H1 (cell line): ENCODE measurements around the gene UVSSA. TPM values are rescaled to one million over a fixed set of nuclear protein-coding genes. Genes with fewer than 3 reads are reported as not detected.
"Not testable (repeated sequence)": the region's sequence is repeated elsewhere in the genome, so short reads cannot be mapped to it uniquely, and the experiment has no call there.

Experiments
- CTCF ChIA-PET: fragments of 300-600 bp; sonication (Branson Sonifier 250); formaldehyde crosslinking; loops from one replicate; lab custom pipeline; 2021; ENCODE audit not compliant: partially characterized antibody; lab: Charles Lee
- POLR2A ChIA-PET: fragments of 300-600 bp; sonication (Branson Sonifier 250); formaldehyde crosslinking; loops from one replicate; lab custom pipeline; 2021; ENCODE audit warnings: inconsistent platforms; ENCODE audit not compliant: partially characterized antibody; lab: Charles Lee
- DNase-seq, 2 experiments: peaks; one replicate each; pipeline versions ENCODE4 v3.0.0 to v3.0.0-alpha.2; 2010 to 2022; ENCODE audit warnings: low spot score in 2 of 2, low read depth in 1 of 2, mixed read lengths in 1 of 2
- FAIRE-seq: peaks from 2 replicates; lab custom pipeline; 2011; peaks lifted over from hg19 to GRCh38; lab: Jason Lieb, UNC
- H2AFZ ChIP-seq: 2 replicates; pipeline ENCODE4 v1.8.1; 2012; ENCODE audit warnings: low read length, inconsistent platforms
- H2AK5ac ChIP-seq: 2 replicates; pipeline ENCODE4 v1.6.1; 2013; ENCODE audit warnings: low read depth, low read length
- H2BK120ac ChIP-seq: replicated peaks from 2 replicates; pipeline ENCODE3; 2013; ENCODE audit warnings: low read depth, low read length, inconsistent platforms
- H2BK12ac ChIP-seq: 2 replicates; pipeline ENCODE4 v1.6.1; 2013; ENCODE audit warnings: low read depth, low read length
- H2BK15ac ChIP-seq: 2 replicates; pipeline ENCODE4 v1.6.1; 2013; ENCODE audit warnings: low read length
- H2BK20ac ChIP-seq: 2 replicates; pipeline ENCODE4 v1.6.1; 2013; ENCODE audit warnings: low read length
- H2BK5ac ChIP-seq: 2 replicates; pipeline ENCODE4 v1.6.1; 2013; ENCODE audit warnings: low read depth, low read length
- H3K14ac ChIP-seq: 2 replicates; pipeline ENCODE4 v1.6.1; 2013; ENCODE audit warnings: inconsistent platforms; ENCODE audit not compliant: insufficient read length
- H3K18ac ChIP-seq: 2 replicates; pipeline ENCODE4 v1.6.1; 2013; ENCODE audit warnings: low read length; ENCODE audit errors: extremely low read depth
- H3K23ac ChIP-seq: 2 replicates; pipeline ENCODE4 v1.6.1; 2013; ENCODE audit warnings: inconsistent platforms; ENCODE audit not compliant: insufficient read length
- H3K23me2 ChIP-seq: 2 replicates; pipeline ENCODE4 v1.6.1; 2013; ENCODE audit warnings: low read depth, low read length
- H3K27ac ChIP-seq: 2 replicates; pipeline ENCODE4 v1.6.1; 2011; ENCODE audit warnings: low read depth, low read length, inconsistent platforms
- H3K27me3 ChIP-seq, 4 experiments: replicated peaks in 1 of 4; 1 replicate in 1 of 4; 2 replicates in 3 of 4; pipeline versions ENCODE4 v1.6.1 to v1.8.1; 2011 to 2013; ENCODE audit warnings: low read length in 3 of 4, mild to moderate bottlenecking in 3 of 4, inconsistent platforms in 2 of 4, mixed read lengths in 2 of 4, moderate library complexity in 1 of 4; ENCODE audit not compliant: control insufficient read depth in 3 of 4, insufficient read depth in 3 of 4; ENCODE audit errors: extremely low read depth in 1 of 4
- H3K36me3 ChIP-seq, 4 experiments: 2 replicates each; pipeline versions ENCODE4 v1.6.1 to v1.8.1; 2011 to 2013; ENCODE audit warnings: mild to moderate bottlenecking in 4 of 4, low read length in 3 of 4, moderate library complexity in 2 of 4, control low read depth in 1 of 4, inconsistent platforms in 1 of 4; ENCODE audit not compliant: insufficient read depth in 4 of 4, control insufficient read depth in 2 of 4
- H3K4ac ChIP-seq: replicated peaks from 2 replicates; pipeline ENCODE3; 2013; ENCODE audit warnings: low read length, low read depth, mixed read lengths, inconsistent platforms; ENCODE audit not compliant: insufficient read length
- H3K4me1 ChIP-seq, 4 experiments: replicated peaks in 1 of 4; 1 replicate in 1 of 4; 2 replicates in 3 of 4; pipeline versions ENCODE4 v1.6.1 to v1.8.1; 2011 to 2013; ENCODE audit warnings: low read length in 3 of 4, inconsistent platforms in 2 of 4, mixed read lengths in 1 of 4; ENCODE audit not compliant: insufficient read depth in 4 of 4, control insufficient read depth in 3 of 4
- H3K4me2 ChIP-seq, 2 experiments: 2 replicates each; pipeline versions ENCODE4 v1.6.1 to v1.8.1; 2011 to 2013; ENCODE audit warnings: low read depth in 2 of 2, low read length in 2 of 2, control low read depth in 1 of 2, inconsistent platforms in 1 of 2, mild to moderate bottlenecking in 1 of 2; ENCODE audit not compliant: insufficient read depth in 1 of 2
- H3K4me3 ChIP-seq, 4 experiments: fragments of 200-600, 300-600 bp in 1 of 4; sonication (generic), shearing (Covaris generic), sonication (Bioruptor Twin) in 1 of 4; 2 replicates each; pipeline versions ENCODE4 v1.5.1 to v1.8.1; 2011 to 2016; ENCODE audit warnings: low read length in 4 of 4, low read depth in 3 of 4, control low read depth in 2 of 4, inconsistent platforms in 2 of 4, mild to moderate bottlenecking in 2 of 4, mixed read lengths in 1 of 4, moderate library complexity in 1 of 4; ENCODE audit not compliant: insufficient read depth in 2 of 4; ENCODE audit errors: extremely low read depth in 1 of 4
- H3K56ac ChIP-seq: replicated peaks from 2 replicates; pipeline ENCODE3; 2013; ENCODE audit warnings: low read depth, mild to moderate bottlenecking, mixed read lengths, low read length, inconsistent platforms; ENCODE audit not compliant: insufficient read length
- H3K79me1 ChIP-seq: 2 replicates; pipeline ENCODE4 v1.6.1; 2013; ENCODE audit warnings: low read depth, low read length, control low read depth
- H3K79me2 ChIP-seq, 2 experiments: 2 replicates each; pipeline versions ENCODE4 v1.6.1 to v1.8.1; 2012 to 2013; ENCODE audit warnings: low read length in 2 of 2, mild to moderate bottlenecking in 2 of 2, inconsistent platforms in 1 of 2; ENCODE audit not compliant: insufficient read depth in 2 of 2, control insufficient read depth in 1 of 2
- H3K9ac ChIP-seq, 4 experiments: replicated peaks in 1 of 4; 1 replicate in 1 of 4; 2 replicates in 3 of 4; pipeline versions ENCODE4 v1.6.1 to v1.8.1; 2011 to 2013; ENCODE audit warnings: low read depth in 3 of 4, low read length in 3 of 4, control low read depth in 2 of 4, mild to moderate bottlenecking in 2 of 4, moderate library complexity in 2 of 4, inconsistent platforms in 1 of 4; ENCODE audit errors: extremely low read depth in 1 of 4
- H3K9me3 ChIP-seq, 2 experiments: 2 replicates each; pipeline versions ENCODE4 v1.6.1 to v1.8.1; 2012 to 2013; ENCODE audit warnings: mild to moderate bottlenecking in 2 of 2, moderate library complexity in 2 of 2, control low read depth in 1 of 2, inconsistent platforms in 1 of 2, low read depth in 1 of 2, low read length in 1 of 2, mixed read lengths in 1 of 2; ENCODE audit not compliant: insufficient read depth in 2 of 2
- H4K20me1 ChIP-seq, 2 experiments: replicated peaks in 1 of 2; 2 replicates each; pipeline versions ENCODE3 to v1.8.1; 2011 to 2013; ENCODE audit warnings: inconsistent platforms in 2 of 2, low read length in 2 of 2, mild to moderate bottlenecking in 1 of 2; ENCODE audit not compliant: insufficient read depth in 2 of 2, control insufficient read depth in 1 of 2
- H4K5ac ChIP-seq: 2 replicates; pipeline ENCODE4 v1.6.1; 2013; ENCODE audit warnings: low read length, low read depth, mixed read lengths, inconsistent platforms; ENCODE audit not compliant: insufficient read length
- H4K8ac ChIP-seq: 2 replicates; pipeline ENCODE4 v1.8.0; 2013; ENCODE audit warnings: mild to moderate bottlenecking, moderate library complexity, low read length, inconsistent platforms; ENCODE audit not compliant: insufficient read depth; ENCODE audit errors: extremely low read depth
- H4K91ac ChIP-seq: replicated peaks from 2 replicates; pipeline ENCODE3; 2013; ENCODE audit warnings: low read length, mixed read lengths, inconsistent platforms; ENCODE audit not compliant: insufficient read length
- WGBS, 2 experiments: shearing (Covaris generic) in 1 of 2; methylation state at CpG; one replicate each; pipeline versions ENCODE4 v1.1.6 to v1.1.7; 2013 to 2015; ENCODE audit warnings: low lambda C conversion rate in 2 of 2, mixed read lengths in 2 of 2, inconsistent platforms in 1 of 2, low coverage in 1 of 2, missing lambda C conversion rate in 1 of 2; ENCODE audit not compliant: insufficient replicate concordance in 2 of 2, insufficient coverage in 1 of 2, insufficient read length in 1 of 2; ENCODE audit errors: extremely low coverage in 1 of 2, missing lambda C conversion rate in 1 of 2; 5-methylcytosine and 5-hydroxymethylcytosine counted together
- polyA plus RNA-seq, 7 experiments: library from polyadenylated mRNA; depleted of rRNA in 3 of 7; stranded (reverse) in 5 of 7; unstranded in 2 of 7; fragments of >200 nt in 5 of 7; fragments of 200-250 nt in 2 of 7; gene quantifications; 1 replicate in 5 of 7; 2 replicates in 1 of 7; 4 replicates in 1 of 7; pipeline versions ENCODE4 v1.2.1 to v1.2.3, GENCODE V29; 2011 to 2013; ENCODE audit warnings: missing spikeins in 2 of 7, mixed read lengths in 2 of 7
- total RNA-seq: library from RNA; stranded (reverse); fragmentation: NEBNext Ultra II Directional; extraction: Animal tissue kit (Norgen Biotek cat#: 25700); gene quantifications from 2 replicates; pipeline ENCODE4 v1.2.1, GENCODE V29; 2021

UVSSA gene
- total and polyA plus RNA-seq, 2 of the 8 experiments (the other 6 are each of a cell fraction or from before 2014, with no cell fraction given) = 14.5 to 19.4 TPM

GRCh38 chr4:1395389-1395820 lies 48.4 kb downstream of the UVSSA start:
- H2BK120ac ChIP-seq, H3K27ac ChIP-seq, POLR2A ChIA-PET, H3K4ac ChIP-seq, H3K79me1 ChIP-seq, H2AK5ac ChIP-seq, H2AFZ ChIP-seq, H3K4me3 ChIP-seq, H4K8ac ChIP-seq, H2BK5ac ChIP-seq, H3K79me2 ChIP-seq, H3K23me2 ChIP-seq, H3K36me3 ChIP-seq, H3K4me2 ChIP-seq, CTCF ChIA-PET, H3K9ac ChIP-seq, H3K18ac ChIP-seq, H2BK15ac ChIP-seq, H4K91ac ChIP-seq, H2BK20ac ChIP-seq, H3K23ac ChIP-seq, H3K27me3 ChIP-seq, H2BK12ac ChIP-seq, H3K4me1 ChIP-seq, H4K5ac ChIP-seq, H4K20me1 ChIP-seq, DNase-seq, H3K56ac ChIP-seq, FAIRE-seq, H3K14ac ChIP-seq: not testable (repeated sequence)
- 96% methylated on average over 21 of the region's 26 CpGs; no CpG with 5 or more reads in 1 of the 2 experiments for WGBS, 2 experiments
- peaks cover 20 to 39% of the 10 kb centered on the region in 2 experiments for H3K9me3 ChIP-seq
